HL-60 (cell line): ENCODE results near the gene CSF1R.

Experiments
- CTCF ChIP-seq: IDR thresholded peaks from one replicate; pipeline ENCODE4 v1.5.1; 2011; ENCODE audit warnings: low read length, control low read depth, inconsistent platforms; ENCODE audit not compliant: insufficient read depth
- GABPA ChIP-seq: IDR thresholded peaks from 2 replicates; pipeline ENCODE4 v1.6.1; 2012; ENCODE audit warnings: low read depth
- POLR2AphosphoS5 ChIP-seq: IDR thresholded peaks from 2 replicates; pipeline ENCODE4 v1.6.1; 2012; ENCODE audit warnings: low read depth
- REST ChIP-seq: IDR thresholded peaks from 2 replicates; pipeline ENCODE4 v1.6.1; 2012; ENCODE audit warnings: low read depth; ENCODE audit not compliant: insufficient replicate concordance
- SPI1 ChIP-seq: IDR thresholded peaks from 2 replicates; pipeline ENCODE4 v1.6.1; 2012; ENCODE audit warnings: low read depth, mild to moderate bottlenecking, borderline replicate concordance

DNA sequence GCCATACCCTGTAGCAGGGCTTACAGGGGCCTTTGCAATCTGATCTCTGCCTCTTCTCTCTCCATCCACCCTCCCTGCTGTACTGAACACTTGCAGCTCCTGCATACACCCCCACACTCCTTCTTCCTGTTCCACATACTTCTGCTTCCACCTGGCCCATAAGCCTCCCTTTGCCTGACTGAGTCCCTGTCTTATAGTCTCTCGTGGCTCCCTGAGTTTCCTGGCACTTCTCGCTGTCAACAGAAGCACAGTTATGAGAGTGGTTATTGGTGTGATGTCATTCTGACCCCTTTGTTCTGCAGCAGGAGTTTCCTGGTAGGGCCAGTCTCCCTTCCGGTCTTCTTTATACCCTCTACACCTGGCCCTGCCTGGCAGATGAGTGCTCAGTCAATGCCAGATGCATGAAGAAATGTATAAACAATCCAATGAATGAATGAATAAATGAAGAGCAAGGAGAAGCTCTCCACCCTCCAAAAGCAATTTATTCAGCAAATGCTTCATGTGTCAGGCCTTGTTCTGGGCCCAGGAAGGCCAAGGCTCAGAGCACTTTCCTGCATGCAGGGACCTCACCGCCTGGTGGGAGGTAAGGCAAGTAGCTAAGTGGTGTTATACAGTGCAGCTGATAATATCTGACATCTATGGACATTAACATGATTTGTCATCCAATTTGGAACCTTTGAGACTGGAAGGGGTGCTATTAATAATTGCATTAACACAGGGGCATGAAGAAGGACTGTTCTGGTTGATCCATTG lies 20.5 kb upstream of the CSF1R start:
- TF ChIP-seq REST (no peak), CTCF (no peak), GABPA (no peak), POLR2AphosphoS5 (no peak), SPI1 (no peak)
